Natural killer cell (primary cell): ENCODE data around the gene RABGAP1L. TPM values are rescaled to one million over a fixed set of nuclear protein-coding genes. Genes with fewer than 3 reads are reported as not detected.
A peak's percentile ranks its signal among the peaks of the same experiment; 100 is the strongest.

Source experiments
- ATAC-seq, 3 donors: fragments of 150-1000 bp in 2 of 3; fragments of 200-7000 bp in 1 of 3; cut with Tn5 transposase; 1 replicate in 1 of 3; 2 replicates in 2 of 3; pipeline ENCODE4 v1.10.0; 2021; ENCODE audit warnings: mild to moderate bottlenecking in 2 of 3, moderate library complexity in 2 of 3
- DNase-seq, 2 donors: peaks; one replicate each; pipeline versions ENCODE4 v3.0.0 to v3.0.0-alpha.2; 2013 to 2021; ENCODE audit warnings: mixed read lengths in 1 of 2
- H3K27ac ChIP-seq: one replicate; pipeline ENCODE4 v1.5.1; 2013; ENCODE audit warnings: mild to moderate bottlenecking, low read length
- H3K27me3 ChIP-seq: one replicate; pipeline ENCODE4 v1.6.1; 2013; ENCODE audit warnings: low read length; ENCODE audit not compliant: control insufficient read depth, insufficient read depth
- H3K36me3 ChIP-seq: one replicate; pipeline ENCODE4 v1.6.1; 2013; ENCODE audit warnings: low read length; ENCODE audit not compliant: control insufficient read depth, insufficient read depth
- H3K4me1 ChIP-seq: one replicate; pipeline ENCODE4 v1.6.1; 2013; ENCODE audit warnings: low read length; ENCODE audit not compliant: control insufficient read depth, insufficient read depth
- H3K4me3 ChIP-seq: one replicate; pipeline ENCODE4 v1.5.1; 2013; ENCODE audit warnings: low read length
- H3K9me3 ChIP-seq: one replicate; pipeline ENCODE4 v1.6.1; 2013; ENCODE audit warnings: low read length; ENCODE audit not compliant: control insufficient read depth, insufficient read depth
- H3K27ac Mint-ChIP-seq, 2 donors: one replicate each; pipeline ENCODE4 v1.8.0; 2022; ENCODE audit warnings: mild to moderate bottlenecking in 2 of 2, mixed read lengths in 2 of 2, moderate library complexity in 1 of 2
- H3K27me3 Mint-ChIP-seq, 2 donors: one replicate each; pipeline ENCODE4 v1.8.0; 2022; ENCODE audit warnings: low read depth in 2 of 2, mixed read lengths in 2 of 2
- H3K36me3 Mint-ChIP-seq: one replicate; pipeline ENCODE4 v1.8.0; 2022; ENCODE audit warnings: mixed read lengths
- H3K4me1 Mint-ChIP-seq, 2 donors: one replicate each; pipeline ENCODE4 v1.8.0; 2022; ENCODE audit warnings: mixed read lengths in 2 of 2
- H3K4me3 Mint-ChIP-seq: one replicate; pipeline ENCODE4 v1.8.0; 2022; ENCODE audit warnings: mild to moderate bottlenecking, moderate library complexity, mixed read lengths
- H3K9me3 Mint-ChIP-seq, 2 donors: one replicate each; pipeline ENCODE4 v1.8.0; 2022; ENCODE audit warnings: mixed read lengths in 2 of 2
- whole genome bisulfite sequencing: methylation state at CpG from one replicate; pipeline ENCODE4 v1.1.7; 2013; ENCODE audit warnings: missing lambda C conversion rate; ENCODE audit not compliant: insufficient coverage; 5-methylcytosine and 5-hydroxymethylcytosine counted together
- intact Hi-C: fragments of 100-400 bp; cut with micrococcal nuclease; formaldehyde crosslinking; loops from one replicate; pipeline ENCODE4 v1.14.2; 2022
- total RNA-seq, 4 donors: library from RNA; stranded (reverse); fragments of 120-200 nt in 1 of 4; gene quantifications; one replicate each; pipeline versions ENCODE4 v1.2.3 to v1.2.4, GENCODE V29; 2013 to 2022
- TF ChIP-seq, protein P1 (sequence below): fragments of 200-600 bp; IDR thresholded peaks from one replicate; pipeline ENCODE4 v1.8.0; 2022; ENCODE audit warnings: antibody characterized with exemption

The RABGAP1L gene
- total RNA-seq, 3 donors from 2014 or later (not counting 1 experiment from before 2014, with no cell fraction given) = 145 to 168 (median 153) TPM

DNA sequence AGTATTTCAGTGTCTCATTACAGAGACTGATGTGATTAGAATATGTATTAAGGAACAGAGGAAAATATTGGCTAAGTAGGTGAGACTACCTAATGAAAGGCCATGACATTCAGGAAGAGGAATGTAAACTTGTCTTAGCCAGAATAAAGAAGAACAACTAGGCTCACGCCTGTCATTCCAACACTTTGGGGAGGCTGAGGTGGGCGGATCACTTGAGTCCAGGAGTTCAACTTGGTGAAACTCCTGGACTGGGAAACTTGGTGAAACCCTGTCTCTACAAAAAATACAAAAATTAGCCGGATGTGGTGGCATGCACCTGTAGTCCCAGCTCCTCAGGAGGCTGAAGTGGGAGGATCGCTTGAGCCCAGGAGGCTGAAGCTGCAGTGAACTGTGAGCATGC lies 825.6 kb downstream of the RABGAP1L start:
- WGBS = 100% methylated on average over 4 of the region's 4 CpGs
- peaks cover 12% of the 10 kb centered on the region for H3K4me1 ChIP-seq
- TF ChIP-seq, protein P1, sequence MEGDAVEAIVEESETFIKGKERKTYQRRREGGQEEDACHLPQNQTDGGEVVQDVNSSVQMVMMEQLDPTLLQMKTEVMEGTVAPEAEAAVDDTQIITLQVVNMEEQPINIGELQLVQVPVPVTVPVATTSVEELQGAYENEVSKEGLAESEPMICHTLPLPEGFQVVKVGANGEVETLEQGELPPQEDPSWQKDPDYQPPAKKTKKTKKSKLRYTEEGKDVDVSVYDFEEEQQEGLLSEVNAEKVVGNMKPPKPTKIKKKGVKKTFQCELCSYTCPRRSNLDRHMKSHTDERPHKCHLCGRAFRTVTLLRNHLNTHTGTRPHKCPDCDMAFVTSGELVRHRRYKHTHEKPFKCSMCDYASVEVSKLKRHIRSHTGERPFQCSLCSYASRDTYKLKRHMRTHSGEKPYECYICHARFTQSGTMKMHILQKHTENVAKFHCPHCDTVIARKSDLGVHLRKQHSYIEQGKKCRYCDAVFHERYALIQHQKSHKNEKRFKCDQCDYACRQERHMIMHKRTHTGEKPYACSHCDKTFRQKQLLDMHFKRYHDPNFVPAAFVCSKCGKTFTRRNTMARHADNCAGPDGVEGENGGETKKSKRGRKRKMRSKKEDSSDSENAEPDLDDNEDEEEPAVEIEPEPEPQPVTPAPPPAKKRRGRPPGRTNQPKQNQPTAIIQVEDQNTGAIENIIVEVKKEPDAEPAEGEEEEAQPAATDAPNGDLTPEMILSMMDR = no peak
- intact Hi-C loops = loop anchor here (10.0 kb wide), 1 partner anchor 720 kb away; no protein-coding TSS in a partner anchor
- ATAC-seq (no peak), DNase-seq (no peak)
- H3K36me3 ChIP-seq = peaks cover 36% of the 10 kb centered on the region
- Mint-ChIP-seq H3K36me3 (no peaks in the 10 kb centered on the region), H3K4me1 (peaks cover 24 to 32% of the 10 kb centered on the region in 2 donors), H3K27ac (peak overlapping the region in 1 of 2 donors; percentile 2), H3K9me3 (no peaks in the 10 kb centered on the region), H3K4me3 (no peak overlapping the region), H3K27me3 (no peaks in the 10 kb centered on the region)
- H3K27me3 ChIP-seq = no peaks in the 10 kb centered on the region
- H3K4me3 ChIP-seq = no peak overlapping the region
- no peak overlapping the region for H3K27ac ChIP-seq
- peaks cover 2% of the 10 kb centered on the region for H3K9me3 ChIP-seq

- no peak for ATAC-seq
- Histone ChIP-seq H3K4me3 (no peak overlapping the region), H3K36me3 (peaks cover 31% of the 10 kb centered on the region), H3K4me1 (peaks cover 9% of the 10 kb centered on the region), H3K27ac (no peak overlapping the region), H3K9me3 (no peaks in the 10 kb centered on the region), H3K27me3 (no peaks in the 10 kb centered on the region)
- DNase-seq = no peak
- Mint-ChIP-seq H3K4me1 (peaks cover 26 to 28% of the 10 kb centered on the region in 2 donors), H3K36me3 (no peaks in the 10 kb centered on the region), H3K9me3 (no peaks in the 10 kb centered on the region), H3K4me3 (peak overlapping the region; percentile 32), H3K27me3 (no peaks in the 10 kb centered on the region), H3K27ac (peak overlapping the region; percentile 74 to 93)
- TF ChIP-seq, protein P1 = no peak
- intact Hi-C loops = loop anchor here (10.0 kb wide), 1 partner anchor 724 kb away; no protein-coding TSS in a partner anchor
These were observed 829.2 kb downstream of the RABGAP1L start for GRCh38 chr1:174988539-174988938.

DNA sequence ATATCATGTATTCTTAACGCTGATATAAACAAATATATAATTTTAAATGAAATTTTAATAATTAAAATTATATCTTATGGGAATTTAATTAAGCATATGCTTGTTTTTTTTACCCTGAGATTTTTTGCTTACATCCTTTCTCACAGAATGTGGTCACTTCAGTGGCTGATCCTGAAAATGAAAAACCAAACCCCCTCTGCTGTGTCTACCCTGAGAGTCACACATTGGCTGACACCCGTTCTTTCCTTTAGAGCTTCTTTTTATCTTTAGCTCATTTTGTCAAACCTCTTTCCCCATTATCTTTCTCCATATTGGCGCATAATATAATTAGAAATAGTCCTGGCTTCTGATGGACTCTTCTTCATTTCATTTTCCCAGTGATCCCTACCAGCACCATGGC lies 829.7 kb downstream of the RABGAP1L start:
- TF ChIP-seq, protein P1 = no peak
- Histone ChIP-seq H3K27me3 (no peaks in the 10 kb centered on the region), H3K36me3 (peaks cover 29% of the 10 kb centered on the region), H3K4me3 (no peak overlapping the region), H3K4me1 (peaks cover 9% of the 10 kb centered on the region), H3K9me3 (no peaks in the 10 kb centered on the region), H3K27ac (peak overlapping the region; percentile 85)
- no peaks in the 10 kb centered on the region for H3K9me3 Mint-ChIP-seq
- no peaks in the 10 kb centered on the region for H3K27me3 Mint-ChIP-seq
- no peak for DNase-seq
- H3K4me1 Mint-ChIP-seq = peaks cover 26 to 28% of the 10 kb centered on the region in 2 donors
- H3K36me3 Mint-ChIP-seq = no peaks in the 10 kb centered on the region
- peak overlapping the region; percentile 69 for H3K4me3 Mint-ChIP-seq
- peak in 2 of 3 donors; percentile 28 to 58 for ATAC-seq
- peak overlapping the region; percentile 74 to 93 for H3K27ac Mint-ChIP-seq
- intact Hi-C loops = loop anchor here (10.0 kb wide), 1 partner anchor 724 kb away; no protein-coding TSS in a partner anchor
- WGBS = 41% methylated on average over 2 of the region's 3 CpGs
